WTC11 (cell line): ENCODE measurements around the gene NDUFAF8. TPM values are rescaled to one million over a fixed set of nuclear protein-coding genes. Genes with fewer than 3 reads are reported as not detected.

Source experiments
- ATAC-seq: fragments of 200-7000 bp; cut with Tn5 transposase; 2 replicates; pipeline ENCODE4 v1.10.0; 2021; ENCODE audit warnings: mild to moderate bottlenecking, moderate library complexity
- CTCF ChIA-PET: fragments of 300-600 bp; sonication (Branson Sonifier 250); formaldehyde crosslinking; loops from one replicate; lab custom pipeline; 2021; ENCODE audit warnings: antibody characterized with exemption; lab: Charles Lee
- POLR2A ChIA-PET: fragments of 350-600 bp; sonication (Branson Sonifier 250); formaldehyde crosslinking; loops from one replicate; lab custom pipeline; 2021; ENCODE audit warnings: antibody characterized with exemption; lab: Charles Lee
- DNase-seq: peaks from one replicate; pipeline ENCODE4 v3.0.0; 2021; ENCODE audit warnings: low spot score
- H3K27ac Mint-ChIP-seq: 2 replicates; pipeline ENCODE4 v1.8.0; 2021; ENCODE audit warnings: mixed read lengths
- H3K27me3 Mint-ChIP-seq: 2 replicates; pipeline ENCODE4 v1.8.0; 2021; ENCODE audit warnings: low read depth, mild to moderate bottlenecking, moderate library complexity, mixed read lengths
- H3K36me3 Mint-ChIP-seq: 2 replicates; pipeline ENCODE4 v1.8.0; 2021; ENCODE audit warnings: mixed read lengths
- H3K4me1 Mint-ChIP-seq: 2 replicates; pipeline ENCODE4 v1.8.0; 2022; ENCODE audit warnings: mixed read lengths
- H3K4me3 Mint-ChIP-seq: 2 replicates; pipeline ENCODE4 v1.8.0; 2021; ENCODE audit warnings: mild to moderate bottlenecking, moderate library complexity, mixed read lengths
- H3K9me3 Mint-ChIP-seq: 2 replicates; pipeline ENCODE4 v1.8.0; 2021; ENCODE audit warnings: mixed read lengths
- CREM ChIP-seq: sonication (generic); formaldehyde crosslinking; IDR thresholded peaks from 2 replicates; pipeline ENCODE4 v1.8.1; 2022; ENCODE audit warnings: mild to moderate bottlenecking, missing genetic modification reagents, moderate library complexity
- ELF4 ChIP-seq: sonication (generic); formaldehyde crosslinking; IDR thresholded peaks from 2 replicates; pipeline ENCODE4 v1.8.1; 2022; ENCODE audit warnings: low read depth, mild to moderate bottlenecking, moderate library complexity, missing genetic modification reagents
- ETV6 ChIP-seq: sonication (generic); formaldehyde crosslinking; IDR thresholded peaks from 2 replicates; pipeline ENCODE4 v1.8.1; 2022; ENCODE audit warnings: mild to moderate bottlenecking, missing genetic modification reagents
- FOXJ3 ChIP-seq: sonication (generic); formaldehyde crosslinking; IDR thresholded peaks from 2 replicates; pipeline ENCODE4 v1.9.0; 2021; ENCODE audit warnings: missing genetic modification reagents, mild to moderate bottlenecking, borderline replicate concordance
- JUN ChIP-seq: sonication (generic); formaldehyde crosslinking; IDR thresholded peaks from 2 replicates; pipeline ENCODE4 v1.8.0; 2023; ENCODE audit warnings: mild to moderate bottlenecking, missing genetic modification reagents
- NFYB ChIP-seq: sonication (generic); formaldehyde crosslinking; conservative IDR thresholded peaks from 2 replicates; pipeline ENCODE4 v1.8.0; 2022; ENCODE audit warnings: low read depth, missing genetic modification reagents
- NR2C2 ChIP-seq: sonication (generic); formaldehyde crosslinking; IDR thresholded peaks from 2 replicates; pipeline ENCODE4 v1.8.0; 2022; ENCODE audit warnings: mild to moderate bottlenecking, missing genetic modification reagents
- NR3C1 ChIP-seq: sonication (generic); formaldehyde crosslinking; conservative IDR thresholded peaks from 2 replicates; pipeline ENCODE4 v1.8.1; 2023; ENCODE audit warnings: low read depth, mild to moderate bottlenecking, missing genetic modification reagents
- OVOL2 ChIP-seq: fragments of 250-450 bp; sonication (Bioruptor Pico); IDR thresholded peaks from 2 replicates; pipeline ENCODE4 v1.9.0; 2021; ENCODE audit warnings: mild to moderate bottlenecking, borderline replicate concordance
- PRRX2 ChIP-seq: fragments of 250-450 bp; sonication (Bioruptor Pico); IDR thresholded peaks from 2 replicates; pipeline ENCODE4 v1.8.0; 2021; ENCODE audit warnings: mild to moderate bottlenecking
- SP1 ChIP-seq: sonication (generic); formaldehyde crosslinking; conservative IDR thresholded peaks from 2 replicates; pipeline ENCODE4 v1.8.1; 2022; ENCODE audit warnings: missing genetic modification reagents
- TCF7 ChIP-seq: sonication (generic); formaldehyde crosslinking; IDR thresholded peaks from 2 replicates; pipeline ENCODE4 v1.8.0; 2022; ENCODE audit warnings: mild to moderate bottlenecking, low read depth, missing genetic modification reagents, moderate library complexity
- TP53 ChIP-seq: sonication (generic); formaldehyde crosslinking; IDR thresholded peaks from 2 replicates; pipeline ENCODE4 v1.8.1; 2023; ENCODE audit warnings: mild to moderate bottlenecking, missing genetic modification reagents
- ZNF121 ChIP-seq: sonication (generic); formaldehyde crosslinking; IDR thresholded peaks from 2 replicates; pipeline ENCODE4 v1.8.0; 2023; ENCODE audit warnings: missing genetic modification reagents
- ZNF232 ChIP-seq: sonication (generic); formaldehyde crosslinking; IDR thresholded peaks from 2 replicates; pipeline ENCODE4 v1.8.0; 2022; ENCODE audit warnings: mild to moderate bottlenecking, missing genetic modification reagents
- ZNF263 ChIP-seq: sonication (generic); formaldehyde crosslinking; IDR thresholded peaks from 2 replicates; pipeline ENCODE4 v1.8.1; 2022; ENCODE audit warnings: low read depth, mild to moderate bottlenecking, moderate library complexity, missing genetic modification reagents
- total RNA-seq: library from RNA; stranded (reverse); gene quantifications from 3 replicates; pipeline ENCODE4 v1.2.3, GENCODE V29; 2021
- TF ChIP-seq, protein P1 (sequence below): sonication (generic); formaldehyde crosslinking; conservative IDR thresholded peaks from 2 replicates; pipeline ENCODE4 v1.8.1; 2023; ENCODE audit warnings: mild to moderate bottlenecking, low read depth, missing genetic modification reagents, moderate library complexity
- TF ChIP-seq, protein P2 (sequence below): fragments of 250-450 bp; sonication (Bioruptor Pico); IDR thresholded peaks from 2 replicates; pipeline ENCODE4 v1.9.0; 2021; ENCODE audit warnings: mild to moderate bottlenecking
- TF ChIP-seq, protein P3 (sequence below): sonication (generic); formaldehyde crosslinking; IDR thresholded peaks from 2 replicates; pipeline ENCODE4 v1.8.1; 2022; ENCODE audit warnings: mild to moderate bottlenecking, missing genetic modification reagents, moderate library complexity, borderline replicate concordance
- TF ChIP-seq, protein P4 (sequence below): fragments of 250-450 bp; sonication (Bioruptor Pico); IDR thresholded peaks from 2 replicates; pipeline ENCODE4 v1.8.0; 2021; ENCODE audit warnings: mild to moderate bottlenecking
- TF ChIP-seq, protein P5 (sequence below): sonication (generic); formaldehyde crosslinking; IDR thresholded peaks from 2 replicates; pipeline ENCODE4 v1.8.0; 2023; ENCODE audit warnings: missing genetic modification reagents
- TF ChIP-seq, protein P6 (sequence below): fragments of 200-600 bp; IDR thresholded peaks from 2 replicates; pipeline ENCODE4 v1.8.0; 2022; ENCODE audit warnings: antibody characterized with exemption
- TF ChIP-seq, protein P7 (sequence below): sonication (generic); formaldehyde crosslinking; IDR thresholded peaks from 2 replicates; pipeline ENCODE4 v1.8.0; 2022; ENCODE audit warnings: mild to moderate bottlenecking, missing genetic modification reagents

The NDUFAF8 gene
- total RNA-seq, 1 experiment from 2014 or later, result 73.0 TPM

DNA sequence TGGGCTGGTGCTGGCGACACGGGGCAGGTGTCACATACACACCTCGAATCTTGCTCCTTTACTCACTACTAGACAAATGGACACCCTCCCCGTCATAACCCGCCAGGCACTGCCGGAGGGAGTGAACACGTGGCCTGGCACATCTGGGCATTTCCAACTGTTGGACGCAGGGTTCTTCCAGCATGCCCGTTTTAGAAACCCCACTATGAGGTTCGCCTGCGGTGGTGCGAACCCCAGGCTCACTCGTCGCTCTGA is 9.5 kb upstream of the NDUFAF8 start:
- TF ChIP-seq NR2C2 (CRISPR knock-in tag) (no peak), NR3C1 (CRISPR knock-in tag) (no peak), PRRX2 (CRISPR knock-in tag) (no peak), SP1 (CRISPR knock-in tag) (no peak), NFYB (CRISPR knock-in tag) (no peak), ZNF232 (CRISPR knock-in tag) (no peak), OVOL2 (CRISPR knock-in tag) (no peak), TP53 (CRISPR knock-in tag) (no peak), CREM (CRISPR knock-in tag) (no peak), JUN (CRISPR knock-in tag) (no peak), ELF4 (CRISPR knock-in tag) (no peak), ZNF121 (CRISPR knock-in tag) (no peak)
- TF ChIP-seq, protein P1, sequence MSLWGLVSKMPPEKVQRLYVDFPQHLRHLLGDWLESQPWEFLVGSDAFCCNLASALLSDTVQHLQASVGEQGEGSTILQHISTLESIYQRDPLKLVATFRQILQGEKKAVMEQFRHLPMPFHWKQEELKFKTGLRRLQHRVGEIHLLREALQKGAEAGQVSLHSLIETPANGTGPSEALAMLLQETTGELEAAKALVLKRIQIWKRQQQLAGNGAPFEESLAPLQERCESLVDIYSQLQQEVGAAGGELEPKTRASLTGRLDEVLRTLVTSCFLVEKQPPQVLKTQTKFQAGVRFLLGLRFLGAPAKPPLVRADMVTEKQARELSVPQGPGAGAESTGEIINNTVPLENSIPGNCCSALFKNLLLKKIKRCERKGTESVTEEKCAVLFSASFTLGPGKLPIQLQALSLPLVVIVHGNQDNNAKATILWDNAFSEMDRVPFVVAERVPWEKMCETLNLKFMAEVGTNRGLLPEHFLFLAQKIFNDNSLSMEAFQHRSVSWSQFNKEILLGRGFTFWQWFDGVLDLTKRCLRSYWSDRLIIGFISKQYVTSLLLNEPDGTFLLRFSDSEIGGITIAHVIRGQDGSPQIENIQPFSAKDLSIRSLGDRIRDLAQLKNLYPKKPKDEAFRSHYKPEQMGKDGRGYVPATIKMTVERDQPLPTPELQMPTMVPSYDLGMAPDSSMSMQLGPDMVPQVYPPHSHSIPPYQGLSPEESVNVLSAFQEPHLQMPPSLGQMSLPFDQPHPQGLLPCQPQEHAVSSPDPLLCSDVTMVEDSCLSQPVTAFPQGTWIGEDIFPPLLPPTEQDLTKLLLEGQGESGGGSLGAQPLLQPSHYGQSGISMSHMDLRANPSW (CRISPR knock-in tag), result no peak
- TF ChIP-seq, protein P2, sequence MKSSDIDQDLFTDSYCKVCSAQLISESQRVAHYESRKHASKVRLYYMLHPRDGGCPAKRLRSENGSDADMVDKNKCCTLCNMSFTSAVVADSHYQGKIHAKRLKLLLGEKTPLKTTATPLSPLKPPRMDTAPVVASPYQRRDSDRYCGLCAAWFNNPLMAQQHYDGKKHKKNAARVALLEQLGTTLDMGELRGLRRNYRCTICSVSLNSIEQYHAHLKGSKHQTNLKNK (CRISPR knock-in tag), result no peak
- TF ChIP-seq, protein P3, sequence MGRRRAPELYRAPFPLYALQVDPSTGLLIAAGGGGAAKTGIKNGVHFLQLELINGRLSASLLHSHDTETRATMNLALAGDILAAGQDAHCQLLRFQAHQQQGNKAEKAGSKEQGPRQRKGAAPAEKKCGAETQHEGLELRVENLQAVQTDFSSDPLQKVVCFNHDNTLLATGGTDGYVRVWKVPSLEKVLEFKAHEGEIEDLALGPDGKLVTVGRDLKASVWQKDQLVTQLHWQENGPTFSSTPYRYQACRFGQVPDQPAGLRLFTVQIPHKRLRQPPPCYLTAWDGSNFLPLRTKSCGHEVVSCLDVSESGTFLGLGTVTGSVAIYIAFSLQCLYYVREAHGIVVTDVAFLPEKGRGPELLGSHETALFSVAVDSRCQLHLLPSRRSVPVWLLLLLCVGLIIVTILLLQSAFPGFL (CRISPR knock-in tag), result no peak
- TF ChIP-seq, protein P4, sequence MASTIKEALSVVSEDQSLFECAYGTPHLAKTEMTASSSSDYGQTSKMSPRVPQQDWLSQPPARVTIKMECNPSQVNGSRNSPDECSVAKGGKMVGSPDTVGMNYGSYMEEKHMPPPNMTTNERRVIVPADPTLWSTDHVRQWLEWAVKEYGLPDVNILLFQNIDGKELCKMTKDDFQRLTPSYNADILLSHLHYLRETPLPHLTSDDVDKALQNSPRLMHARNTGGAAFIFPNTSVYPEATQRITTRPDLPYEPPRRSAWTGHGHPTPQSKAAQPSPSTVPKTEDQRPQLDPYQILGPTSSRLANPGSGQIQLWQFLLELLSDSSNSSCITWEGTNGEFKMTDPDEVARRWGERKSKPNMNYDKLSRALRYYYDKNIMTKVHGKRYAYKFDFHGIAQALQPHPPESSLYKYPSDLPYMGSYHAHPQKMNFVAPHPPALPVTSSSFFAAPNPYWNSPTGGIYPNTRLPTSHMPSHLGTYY, result no peak
- TF ChIP-seq, all 79 proteins: peak for 0
- Mint-ChIP-seq H3K4me3 (no peak overlapping the region), H3K9me3 (no peaks in the 10 kb centered on the region), H3K36me3 (peaks cover 14% of the 10 kb centered on the region), H3K4me1 (no peaks in the 10 kb centered on the region), H3K27me3 (peaks cover 14% of the 10 kb centered on the region), H3K27ac (no peak overlapping the region)
- no peak for DNase-seq
- ChIA-PET CTCF (interaction anchor here (1.1 to 1.4 kb wide), 5 partner anchors 8 to 108 kb away, joined by 3 to 7 read pairs (median 4); no protein-coding TSS in a partner anchor), POLR2A (no interaction called here)
- no peak for ATAC-seq

DNA sequence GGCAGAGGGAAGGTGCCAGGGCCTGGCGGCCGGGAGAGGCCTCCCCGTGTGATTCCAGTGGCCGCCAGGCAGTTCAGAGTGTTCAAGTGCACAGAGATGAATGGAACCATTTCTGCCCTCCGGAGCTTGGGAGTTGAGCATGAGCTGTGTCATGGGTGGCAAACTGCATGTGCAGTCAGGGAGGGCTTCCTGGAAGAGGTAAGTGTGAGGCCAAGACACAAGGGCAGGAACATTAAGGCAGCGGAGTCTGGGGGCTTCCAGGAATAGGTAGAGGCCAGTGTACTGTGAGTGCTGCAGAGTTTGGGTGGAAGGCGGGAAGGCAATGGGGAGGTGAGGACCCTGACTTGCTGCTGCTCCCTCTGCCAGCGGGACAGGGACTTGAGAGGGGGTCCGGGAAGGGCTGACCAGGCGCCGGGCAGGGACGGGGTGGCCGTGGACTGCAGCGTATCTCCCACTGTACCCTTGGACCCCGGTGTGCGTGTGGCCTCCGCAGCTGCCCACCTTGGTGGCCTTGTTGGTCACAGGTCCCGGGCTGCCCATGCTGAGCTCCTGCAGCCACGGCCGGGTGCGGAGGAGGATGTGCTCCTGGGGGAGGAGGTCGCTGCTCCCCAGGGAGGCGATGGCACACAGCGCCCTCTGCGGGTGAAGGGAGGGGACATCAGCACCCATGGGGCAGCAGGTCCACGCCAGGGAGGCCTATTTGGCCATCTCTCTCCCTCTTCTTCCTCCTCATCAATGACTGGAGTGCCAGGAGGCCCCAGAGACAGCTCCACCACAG is 8.9 kb upstream of the NDUFAF8 start:
- Mint-ChIP-seq H3K4me1 (no peaks in the 10 kb centered on the region), H3K9me3 (no peaks in the 10 kb centered on the region), H3K4me3 (no peak overlapping the region), H3K27me3 (peaks cover 12% of the 10 kb centered on the region), H3K36me3 (peaks cover 14% of the 10 kb centered on the region), H3K27ac (no peak overlapping the region)
- ChIA-PET POLR2A (no interaction called here), CTCF (interaction anchor here (0.5 to 1.4 kb wide), 15 partner anchors 9 to 701 kb away, joined by 3 to 7 read pairs (median 3); partner anchors contain the start of genes NDUFAF8 and TEPSIN)
- ATAC-seq (peak; percentile 60; the same call in 1 of the 2 replicates), DNase-seq (peak; percentile 60)
- TF ChIP-seq, protein P5, sequence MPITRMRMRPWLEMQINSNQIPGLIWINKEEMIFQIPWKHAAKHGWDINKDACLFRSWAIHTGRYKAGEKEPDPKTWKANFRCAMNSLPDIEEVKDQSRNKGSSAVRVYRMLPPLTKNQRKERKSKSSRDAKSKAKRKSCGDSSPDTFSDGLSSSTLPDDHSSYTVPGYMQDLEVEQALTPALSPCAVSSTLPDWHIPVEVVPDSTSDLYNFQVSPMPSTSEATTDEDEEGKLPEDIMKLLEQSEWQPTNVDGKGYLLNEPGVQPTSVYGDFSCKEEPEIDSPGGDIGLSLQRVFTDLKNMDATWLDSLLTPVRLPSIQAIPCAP (CRISPR knock-in tag), result no peak
- TF ChIP-seq ZNF263 (CRISPR knock-in tag) (peak; percentile 42; the same call in 1 of the 2 replicates), PRRX2 (CRISPR knock-in tag) (no peak), FOXJ3 (CRISPR knock-in tag) (no peak), TCF7 (no peak), ETV6 (no peak), ELF4 (CRISPR knock-in tag) (no peak)
- TF ChIP-seq, protein P4, result no peak
- TF ChIP-seq, protein P6, sequence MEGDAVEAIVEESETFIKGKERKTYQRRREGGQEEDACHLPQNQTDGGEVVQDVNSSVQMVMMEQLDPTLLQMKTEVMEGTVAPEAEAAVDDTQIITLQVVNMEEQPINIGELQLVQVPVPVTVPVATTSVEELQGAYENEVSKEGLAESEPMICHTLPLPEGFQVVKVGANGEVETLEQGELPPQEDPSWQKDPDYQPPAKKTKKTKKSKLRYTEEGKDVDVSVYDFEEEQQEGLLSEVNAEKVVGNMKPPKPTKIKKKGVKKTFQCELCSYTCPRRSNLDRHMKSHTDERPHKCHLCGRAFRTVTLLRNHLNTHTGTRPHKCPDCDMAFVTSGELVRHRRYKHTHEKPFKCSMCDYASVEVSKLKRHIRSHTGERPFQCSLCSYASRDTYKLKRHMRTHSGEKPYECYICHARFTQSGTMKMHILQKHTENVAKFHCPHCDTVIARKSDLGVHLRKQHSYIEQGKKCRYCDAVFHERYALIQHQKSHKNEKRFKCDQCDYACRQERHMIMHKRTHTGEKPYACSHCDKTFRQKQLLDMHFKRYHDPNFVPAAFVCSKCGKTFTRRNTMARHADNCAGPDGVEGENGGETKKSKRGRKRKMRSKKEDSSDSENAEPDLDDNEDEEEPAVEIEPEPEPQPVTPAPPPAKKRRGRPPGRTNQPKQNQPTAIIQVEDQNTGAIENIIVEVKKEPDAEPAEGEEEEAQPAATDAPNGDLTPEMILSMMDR, result peak; percentile 50
- TF ChIP-seq, protein P7, sequence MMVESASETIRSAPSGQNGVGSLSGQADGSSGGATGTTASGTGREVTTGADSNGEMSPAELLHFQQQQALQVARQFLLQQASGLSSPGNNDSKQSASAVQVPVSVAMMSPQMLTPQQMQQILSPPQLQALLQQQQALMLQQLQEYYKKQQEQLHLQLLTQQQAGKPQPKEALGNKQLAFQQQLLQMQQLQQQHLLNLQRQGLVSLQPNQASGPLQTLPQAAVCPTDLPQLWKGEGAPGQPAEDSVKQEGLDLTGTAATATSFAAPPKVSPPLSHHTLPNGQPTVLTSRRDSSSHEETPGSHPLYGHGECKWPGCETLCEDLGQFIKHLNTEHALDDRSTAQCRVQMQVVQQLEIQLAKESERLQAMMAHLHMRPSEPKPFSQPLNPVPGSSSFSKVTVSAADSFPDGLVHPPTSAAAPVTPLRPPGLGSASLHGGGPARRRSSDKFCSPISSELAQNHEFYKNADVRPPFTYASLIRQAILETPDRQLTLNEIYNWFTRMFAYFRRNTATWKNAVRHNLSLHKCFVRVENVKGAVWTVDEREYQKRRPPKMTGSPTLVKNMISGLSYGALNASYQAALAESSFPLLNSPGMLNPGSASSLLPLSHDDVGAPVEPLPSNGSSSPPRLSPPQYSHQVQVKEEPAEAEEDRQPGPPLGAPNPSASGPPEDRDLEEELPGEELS (CRISPR knock-in tag), result no peak
